CD4-positive, alpha-beta T cell treated with Interleukin-2 at 100 ng/mL for 4 hours (primary cell): Measurements from ENCODE around the gene AUH.
"Not testable (repeated sequence)": the region's sequence is repeated elsewhere in the genome, so short reads cannot be mapped to it uniquely, and the experiment has no call there.

Experiments used
- DNase-seq: peaks from one replicate; pipeline ENCODE4 v3.0.0-alpha.2; 2020; ENCODE audit warnings: low spot score

The AUH gene

GRCh38 chr9:91207729-91208418, 153.8 kb downstream of the AUH start:
- peak; percentile 40 for DNase-seq

- DNase-seq, result no peak
Measured at GRCh38 chr9:91207397-91207728, 154.4 kb downstream of the AUH start.

GRCh38 chr9:91206806-91207205, 154.9 kb downstream of the AUH start:
- no peak for DNase-seq

GRCh38 chr9:91202736-91203283, 158.9 kb downstream of the AUH start:
- DNase-seq, result no peak

GRCh38 chr9:91200692-91201336, 160.9 kb downstream of the AUH start:
- no peak for DNase-seq

- DNase-seq, result no peak
Measured at GRCh38 chr9:91199739-91200497, 161.8 kb downstream of the AUH start.

- not testable (repeated sequence) for DNase-seq
Measured at GRCh38 chr9:91198881-91199280, 162.8 kb downstream of the AUH start.

- DNase-seq, result no peak
Measured at GRCh38 chr9:91198405-91198804, 163.3 kb downstream of the AUH start.

GRCh38 chr9:91197232-91198181, 164.2 kb downstream of the AUH start:
- DNase-seq, result no peak

- no peak for DNase-seq
Measured at GRCh38 chr9:91196103-91196950, 165.4 kb downstream of the AUH start.

- DNase-seq, result no peak
Measured at GRCh38 chr9:91195372-91196012, 166.2 kb downstream of the AUH start.

- DNase-seq, result peak; percentile 57
Measured at GRCh38 chr9:91193658-91194391, 167.9 kb downstream of the AUH start.

GRCh38 chr9:91193087-91193657, 168.5 kb downstream of the AUH start:
- peak; percentile 80 for DNase-seq

- no peak for DNase-seq
Measured at GRCh38 chr9:91192381-91193086, 169.2 kb downstream of the AUH start.

- DNase-seq, result no peak
Measured at GRCh38 chr9:91191411-91192380, 170.0 kb downstream of the AUH start.

- DNase-seq, result no peak
Measured at GRCh38 chr9:91190062-91190461, 171.7 kb downstream of the AUH start.
